HG03039 (cell line): ENCODE data around the gene LAPTM5.

Source experiments
- ATAC-seq: cut with Tn5 transposase; IDR thresholded peaks from one replicate; pipeline ENCODE4 v1.9.1; 2021; ENCODE audit warnings: mild to moderate bottlenecking, moderate library complexity; ENCODE audit not compliant: unreplicated experiment

LAPTM5 gene

GRCh38 chr1:30720271-30721223 is 37.0 kb downstream of the LAPTM5 start:
- ATAC-seq, result no peak

- no peak for ATAC-seq
Observed at GRCh38 chr1:30719406-30720270, 37.9 kb downstream of the LAPTM5 start.

GRCh38 chr1:30718636-30719405 is 38.8 kb downstream of the LAPTM5 start:
- ATAC-seq, result peak; percentile 49

DNA sequence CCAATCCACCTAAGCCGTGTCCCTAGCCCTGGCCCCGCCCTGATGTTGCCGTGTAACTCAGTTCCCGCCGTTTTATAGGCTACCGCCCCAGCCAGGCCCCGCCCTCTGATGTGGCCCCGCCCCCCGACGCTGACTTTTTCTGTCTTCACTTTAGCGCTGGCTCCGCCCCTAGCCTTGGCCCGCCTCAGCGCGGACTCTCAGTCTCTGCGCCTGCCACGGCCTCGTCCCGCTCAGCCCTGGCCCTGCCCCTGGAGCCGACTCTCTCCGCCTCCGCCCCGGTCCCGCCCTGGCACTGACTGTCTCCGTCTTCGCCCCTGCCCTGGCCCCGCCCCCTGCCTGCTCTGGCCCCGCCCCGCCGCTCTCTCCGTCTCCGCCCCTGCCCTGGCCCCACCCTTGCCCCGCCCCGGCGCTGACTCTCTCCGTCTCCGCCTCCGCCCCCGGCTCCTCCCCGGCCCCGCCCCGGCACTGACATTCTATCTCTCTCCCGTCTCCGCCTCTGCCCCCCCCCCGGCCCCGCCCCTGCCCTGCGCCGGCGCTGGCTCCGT is 39.4 kb downstream of the LAPTM5 start:
- peak; percentile 71 for ATAC-seq

DNA sequence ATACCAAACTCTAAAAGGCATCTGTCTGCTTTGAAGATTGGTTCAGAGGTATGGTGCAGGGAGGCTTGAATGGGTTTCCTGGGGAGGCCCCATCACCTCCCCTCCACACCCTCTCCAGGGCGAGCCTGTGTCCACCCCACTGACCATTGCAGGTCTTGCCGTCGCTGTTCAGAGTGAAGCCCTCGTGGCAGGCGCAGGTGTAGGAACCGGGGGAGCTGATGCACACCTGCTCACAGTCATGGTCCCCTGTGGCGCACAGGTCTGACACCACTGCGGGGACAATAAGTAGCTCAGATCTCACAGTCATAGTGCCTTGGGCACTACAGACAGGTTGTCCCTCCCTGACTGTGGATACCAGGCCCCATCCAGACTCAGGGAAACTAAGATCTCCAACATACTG is 40.9 kb downstream of the LAPTM5 start:
- ATAC-seq, result no peak

DNA sequence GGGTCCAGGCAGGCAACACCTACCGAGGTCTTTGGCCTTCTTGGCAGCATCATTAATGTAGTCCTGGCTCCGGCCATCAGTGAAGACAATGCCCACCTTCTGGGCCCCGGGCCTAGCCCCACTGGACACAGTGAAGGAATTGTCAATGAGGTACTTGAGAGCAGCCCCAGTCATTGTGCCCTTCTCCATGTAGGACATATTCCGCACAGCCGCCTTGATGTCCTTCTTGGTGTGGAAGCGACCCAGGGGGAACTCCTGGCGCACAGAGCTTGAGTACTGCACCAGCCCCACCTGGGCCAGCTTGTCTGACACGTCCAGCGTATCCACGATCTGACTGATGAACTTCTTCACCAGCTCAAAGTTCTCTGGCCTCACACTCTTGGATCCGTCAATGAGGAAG is 41.7 kb downstream of the LAPTM5 start:
- ATAC-seq, result no peak

- ATAC-seq, result no peak
Observed at GRCh38 chr1:30715216-30715615, 42.4 kb downstream of the LAPTM5 start.

- ATAC-seq, result no peak
Observed at GRCh38 chr1:30714536-30715090, 43.0 kb downstream of the LAPTM5 start.

- no peak for ATAC-seq
Observed at GRCh38 chr1:30714025-30714424, 43.5 kb downstream of the LAPTM5 start.

DNA sequence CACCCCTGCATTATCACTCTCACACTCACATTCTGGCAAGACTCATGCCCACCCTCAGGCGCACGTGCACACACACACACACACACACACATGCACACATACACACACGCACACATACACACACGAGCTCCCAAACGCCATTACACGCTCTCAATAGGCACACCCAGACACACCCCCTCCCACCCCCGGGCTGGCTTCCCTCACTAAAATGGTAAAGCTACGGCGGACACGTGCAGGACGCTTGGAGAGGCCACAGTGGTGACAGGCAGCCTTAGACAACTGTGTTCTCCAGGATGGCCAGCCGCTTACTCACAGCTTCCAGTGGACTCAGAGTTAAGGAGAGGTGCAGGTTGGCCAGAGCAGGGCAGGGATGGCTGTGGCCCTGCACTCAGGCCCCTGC is 44.3 kb downstream of the LAPTM5 start:
- no peak for ATAC-seq

GRCh38 chr1:30712583-30712982 is 45.0 kb downstream of the LAPTM5 start:
- no peak for ATAC-seq

DNA sequence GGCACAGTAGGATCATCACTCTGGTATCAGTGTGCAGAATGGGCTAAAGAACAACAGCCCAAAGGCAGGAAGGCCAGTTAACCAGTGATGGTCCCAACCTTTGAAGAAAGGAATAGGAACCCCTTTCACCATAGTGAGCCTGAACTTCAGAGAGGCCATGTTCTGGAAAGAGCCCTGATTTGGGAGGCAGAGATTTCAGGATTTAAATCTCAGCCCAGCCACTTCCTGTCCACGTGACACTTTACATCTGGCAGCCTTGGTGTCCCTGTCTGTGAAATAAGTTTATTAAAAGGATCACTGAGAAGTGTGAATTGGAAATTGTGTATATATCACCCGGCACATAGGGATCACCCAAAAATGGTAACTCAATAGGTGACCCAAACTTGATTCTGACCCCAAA is 47.2 kb downstream of the LAPTM5 start:
- ATAC-seq, result no peak

- no peak for ATAC-seq
Observed at GRCh38 chr1:30708361-30708728, 49.2 kb downstream of the LAPTM5 start.

- ATAC-seq, result no peak
Observed at GRCh38 chr1:30707412-30708360, 49.9 kb downstream of the LAPTM5 start.

GRCh38 chr1:30706528-30706927 is 51.0 kb downstream of the LAPTM5 start:
- no peak for ATAC-seq

DNA sequence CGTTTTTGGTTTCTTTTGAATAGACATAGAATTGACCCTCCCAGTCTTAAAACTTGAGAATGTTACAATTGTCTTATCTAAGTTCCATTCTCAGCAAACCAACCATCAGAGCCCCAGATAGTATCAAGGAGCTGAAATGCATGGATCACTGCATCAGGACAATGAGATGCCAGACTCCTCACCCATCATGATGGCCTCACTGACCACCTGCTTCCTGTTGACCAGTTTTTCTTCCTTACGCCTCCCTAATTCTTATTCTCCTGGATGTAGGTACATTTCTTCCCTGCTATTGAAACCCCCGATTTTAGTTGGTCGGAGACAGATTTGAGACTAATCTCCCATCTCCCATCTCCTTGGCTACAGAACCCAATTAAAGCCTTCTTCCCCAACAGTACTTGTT is 51.9 kb downstream of the LAPTM5 start:
- no peak for ATAC-seq

GRCh38 chr1:30704765-30705509 is 52.6 kb downstream of the LAPTM5 start:
- no peak for ATAC-seq

GRCh38 chr1:30704271-30704670 is 53.3 kb downstream of the LAPTM5 start:
- no peak for ATAC-seq

GRCh38 chr1:30702823-30703222 is 54.8 kb downstream of the LAPTM5 start:
- no peak for ATAC-seq
